Muscle of back (tissue), 13 donors: ENCODE measurements around the gene GJB5. TPM values are rescaled to one million over a fixed set of nuclear protein-coding genes. Genes with fewer than 3 reads are reported as not detected.
A peak's percentile ranks its signal among the peaks of the same experiment; 100 is the strongest.
"Not testable (repeated sequence)": the region's sequence is repeated elsewhere in the genome, so short reads cannot be mapped to it uniquely, and the experiment has no call there.

ENCODE experiments used
- DNase-seq, 3 donors: peaks; one replicate each; pipeline versions ENCODE4 v3.0.0 to v3.0.0-alpha.2; 2013
- long read RNA-seq, 9 donors: transcript quantifications; one replicate each; lab custom pipeline, GENCODE V29; 2026
- polyA plus RNA-seq, 10 donors: library from polyadenylated mRNA; unstranded; fragments of 120-200 nt; gene quantifications; one replicate each; pipeline ENCODE4 v1.2.1, GENCODE V29; 2013; ENCODE audit not compliant: insufficient read length in 10 of 10

Gene GJB5
- 1 to 10 TPM in 2 of 10 donors, under 1 TPM in 6, not detected in 2; 0.09 to 5.2 (median 0.23) TPM for polyA plus RNA-seq
- long read RNA-seq, donor 1, result 0 reads
- long read RNA-seq, donor 2, result 0 reads
- long read RNA-seq, donor 3, result 0 reads
- long read RNA-seq, donor 4, result 0 reads
- long read RNA-seq, donor 5, result 0 reads
- long read RNA-seq, donor 6, result 0 reads
- long read RNA-seq, donor 7, result 0 reads
- long read RNA-seq, donor 8, partial matches to known transcripts, result 0 of 2 reads
- long read RNA-seq, donor 8, other reads (novel, unspliced or antisense), result 0 of 2 reads
- long read RNA-seq, donor 9, result 0 reads

- no peak for DNase-seq
These were observed at the start of gene GJB5 for GRCh38 chr1:34754964-34755637. TSS of gene GJB5 (plus strand) at chr1:34755047. CDS start at chr1:34757331, 2,284 bp downstream.

GRCh38 chr1:34705077-34705476 lies 49.8 kb upstream of the GJB5 start:
- no peak for DNase-seq

GRCh38 chr1:34708106-34708505 lies 46.7 kb upstream of the GJB5 start:
- no peak for DNase-seq

GRCh38 chr1:34709547-34709946 lies 45.3 kb upstream of the GJB5 start:
- peak in 1 of 3 donors; percentile 37 for DNase-seq

- DNase-seq, result no peak
These were observed 44.0 kb upstream of the GJB5 start for GRCh38 chr1:34710812-34711211.

GRCh38 chr1:34711485-34711884 lies 43.4 kb upstream of the GJB5 start:
- peak in 1 of 3 donors; percentile 42 for DNase-seq

GRCh38 chr1:34712007-34712688 lies 42.7 kb upstream of the GJB5 start:
- DNase-seq, result peak; percentile 19 to 77 (median 52)

- peak; percentile 64 to 90 (median 77) for DNase-seq
These were observed 41.4 kb upstream of the GJB5 start for GRCh38 chr1:34713443-34713842.

GRCh38 chr1:34714386-34714785 lies 40.5 kb upstream of the GJB5 start:
- peak in 1 of 3 donors; percentile 60 for DNase-seq

GRCh38 chr1:34715139-34715538 lies 39.7 kb upstream of the GJB5 start:
- no peak for DNase-seq

- DNase-seq, result no peak
These were observed 33.6 kb upstream of the GJB5 start for GRCh38 chr1:34721241-34721640.

GRCh38 chr1:34721646-34722355 lies 33.0 kb upstream of the GJB5 start:
- DNase-seq, result no peak

- DNase-seq, result no peak
These were observed 28.0 kb upstream of the GJB5 start for GRCh38 chr1:34726861-34727260.

- DNase-seq, result no peak
These were observed 24.4 kb upstream of the GJB5 start for GRCh38 chr1:34730485-34730884.

GRCh38 chr1:34732831-34733230 lies 22.0 kb upstream of the GJB5 start:
- DNase-seq, result not testable (repeated sequence)

GRCh38 chr1:34736692-34737091 lies 18.2 kb upstream of the GJB5 start:
- DNase-seq, result no peak

GRCh38 chr1:34737236-34737635 lies 17.6 kb upstream of the GJB5 start:
- DNase-seq, result not testable (repeated sequence)

GRCh38 chr1:34739613-34740012 lies 15.2 kb upstream of the GJB5 start:
- no peak for DNase-seq

- peak in 1 of 3 donors; percentile 10 for DNase-seq
These were observed 14.5 kb upstream of the GJB5 start for GRCh38 chr1:34740161-34740868.

GRCh38 chr1:34742667-34743270 lies 12.1 kb upstream of the GJB5 start:
- peak; percentile 29 to 82 (median 72) for DNase-seq

GRCh38 chr1:34743775-34744174 lies 11.1 kb upstream of the GJB5 start:
- no peak for DNase-seq
